ENCODE measurements around the gene KANSL1L. TPM values are rescaled to one million over a fixed set of nuclear protein-coding genes. Genes with fewer than 3 reads are reported as not detected.
A peak's percentile ranks its signal among the peaks of the same experiment; 100 is the strongest.

Gene KANSL1L
- total RNA-seq (2021) = 8.6 and 8.8 TPM in 2 replicates
- Bru-seq, nascent RNA = percentile 56 among the genes with signal in this experiment
- percentile 59 among the genes with signal in this experiment for BruChase-seq, experiment 1, labeled RNA remaining after a 2-hour chase
- BruChase-seq, experiment 2, labeled RNA remaining after a 6-hour chase = percentile 42 among the genes with signal in this experiment
- long read RNA-seq, partial matches to known transcripts = 1 of 6 reads
- long read RNA-seq, other reads (novel, unspliced or antisense) = 5 of 6 reads

DNA sequence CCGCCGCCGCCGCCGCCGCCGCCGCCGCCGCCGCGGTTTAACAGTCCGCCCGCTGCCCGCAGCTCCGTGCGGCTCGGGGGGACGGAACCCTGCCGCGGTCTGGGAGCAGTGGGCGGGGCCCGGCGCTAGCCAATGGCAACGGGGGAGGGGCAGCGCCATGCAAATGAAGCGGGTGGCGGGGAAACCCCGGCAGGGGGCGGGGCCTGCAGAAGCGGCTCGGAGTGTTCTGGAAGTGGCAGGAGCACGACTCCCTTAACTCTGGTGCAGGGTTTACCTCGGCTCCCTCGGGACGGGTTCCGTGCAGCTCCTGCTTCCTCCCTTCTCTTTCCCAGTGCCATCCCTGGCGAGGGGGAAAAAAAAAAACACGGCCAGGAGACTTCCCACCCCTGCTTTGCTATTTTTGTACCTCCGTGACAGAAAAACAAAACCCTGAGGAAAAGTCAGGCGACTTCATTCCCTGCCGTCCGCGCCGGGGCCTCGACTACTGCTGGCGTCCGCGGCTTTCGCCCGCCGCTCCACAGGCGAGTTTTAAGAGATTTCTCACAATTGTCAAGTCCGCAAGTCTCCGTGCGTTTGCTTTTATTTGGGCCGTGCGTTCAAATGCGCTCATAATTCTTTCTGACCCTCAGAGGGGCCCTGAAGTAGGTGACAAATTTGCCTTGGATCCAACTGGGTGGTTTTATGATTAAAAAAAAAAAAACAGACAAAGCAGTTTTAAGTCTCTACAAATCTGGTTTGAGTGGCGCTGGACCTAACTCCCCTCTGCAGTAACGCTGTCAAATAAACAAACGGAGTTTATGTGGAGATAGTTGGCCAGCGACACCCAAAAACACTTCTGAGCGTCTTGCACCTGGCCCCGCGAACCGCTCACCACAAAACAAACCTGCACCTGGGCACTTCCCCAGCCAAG lies at the start of gene KANSL1L:
Gene KANSL1L (minus strand): TSS at position 101 of the 910 bp plus-strand sequence. CDS start 16,827 bp downstream, outside the sequence.
- H3K4me1 ChIP-seq (replicated peaks; ENCODE audit: insufficient read depth) = peaks cover 17% of the 10 kb centered on the region
- H3K9me2 ChIP-seq (ENCODE audit: insufficient read depth) = no peaks in the 10 kb centered on the region
- H2AFZ ChIP-seq = peak within 1 kb of the TSS; percentile 95
- H3K4me2 ChIP-seq = peak within 1 kb of the TSS; percentile 97
- H3K36me3 ChIP-seq (ENCODE audit: low read depth) = no peaks in the 10 kb centered on the region
- no peaks in the 10 kb centered on the region for H3K9me3 ChIP-seq (ENCODE audit: insufficient read depth, low read depth)
- H3K4me3 ChIP-seq = peak within 1 kb of the TSS; percentile 83
- CTCF ChIA-PET = no interaction called here
- no peaks in the 10 kb centered on the region for H3K27me3 ChIP-seq (ENCODE audit: insufficient read depth, low read depth)
- H3K79me2 ChIP-seq (ENCODE audit: low read depth) = peaks cover 16% of the 10 kb centered on the region
- TF ChIP-seq, protein P1, sequence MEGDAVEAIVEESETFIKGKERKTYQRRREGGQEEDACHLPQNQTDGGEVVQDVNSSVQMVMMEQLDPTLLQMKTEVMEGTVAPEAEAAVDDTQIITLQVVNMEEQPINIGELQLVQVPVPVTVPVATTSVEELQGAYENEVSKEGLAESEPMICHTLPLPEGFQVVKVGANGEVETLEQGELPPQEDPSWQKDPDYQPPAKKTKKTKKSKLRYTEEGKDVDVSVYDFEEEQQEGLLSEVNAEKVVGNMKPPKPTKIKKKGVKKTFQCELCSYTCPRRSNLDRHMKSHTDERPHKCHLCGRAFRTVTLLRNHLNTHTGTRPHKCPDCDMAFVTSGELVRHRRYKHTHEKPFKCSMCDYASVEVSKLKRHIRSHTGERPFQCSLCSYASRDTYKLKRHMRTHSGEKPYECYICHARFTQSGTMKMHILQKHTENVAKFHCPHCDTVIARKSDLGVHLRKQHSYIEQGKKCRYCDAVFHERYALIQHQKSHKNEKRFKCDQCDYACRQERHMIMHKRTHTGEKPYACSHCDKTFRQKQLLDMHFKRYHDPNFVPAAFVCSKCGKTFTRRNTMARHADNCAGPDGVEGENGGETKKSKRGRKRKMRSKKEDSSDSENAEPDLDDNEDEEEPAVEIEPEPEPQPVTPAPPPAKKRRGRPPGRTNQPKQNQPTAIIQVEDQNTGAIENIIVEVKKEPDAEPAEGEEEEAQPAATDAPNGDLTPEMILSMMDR (conservative IDR thresholded peaks at IDR 0.05) = no peak
- no peak for TF ChIP-seq EZH2 (IDR thresholded peaks at IDR 0.05; ENCODE audit: low read depth)
- peak; percentile 75 to 94 for DNase-seq
- TSS peak; percentile 75 for BruUV-seq (replicated peaks)
- intact Hi-C loops (cut with micrococcal nuclease; ENCODE audit: unreplicated experiment) = loop anchor here (2.0 kb wide), 1 partner anchor 169 kb away; the partner anchor contains the start of gene RPE
- H4K20me1 ChIP-seq (ENCODE audit: insufficient read depth) = no peaks in the 10 kb centered on the region
- peak within 1 kb of the TSS; percentile 91 for H3K27ac ChIP-seq
- POLR2A ChIA-PET (ENCODE audit: unreplicated experiment) = interaction anchor here (0.5 to 0.7 kb wide), 6 partner anchors 9 to 1917 kb away, joined by 3 to 17 read pairs (median 7); partner anchors contain the start of gene IDH1
- peaks cover 10% of the 10 kb centered on the region for H3F3A ChIP-seq (ENCODE audit: insufficient read depth, low read depth)

GRCh38 chr2:210215120-210215519 lies 43.9 kb upstream of the KANSL1L start:
- Histone ChIP-seq H3K27me3 (ENCODE audit: insufficient read depth, low read depth) (no peaks in the 10 kb centered on the region), H3K4me2 (no peak overlapping the region), H3K27ac (no peak overlapping the region), H3K4me1 (replicated peaks; ENCODE audit: insufficient read depth) (no peaks in the 10 kb centered on the region), H3F3A (ENCODE audit: insufficient read depth, low read depth) (no peaks in the 10 kb centered on the region), H3K79me2 (ENCODE audit: low read depth) (no peaks in the 10 kb centered on the region), H3K9me3 (ENCODE audit: insufficient read depth, low read depth) (no peaks in the 10 kb centered on the region), H3K36me3 (ENCODE audit: low read depth) (no peaks in the 10 kb centered on the region), H3K9me2 (ENCODE audit: insufficient read depth) (no peaks in the 10 kb centered on the region), H4K20me1 (ENCODE audit: insufficient read depth) (no peaks in the 10 kb centered on the region), H3K4me3 (no peak overlapping the region), H2AFZ (no peak overlapping the region)
- DNase-seq = no peak
- no peak for TF ChIP-seq EZH2 (IDR thresholded peaks at IDR 0.05; ENCODE audit: low read depth)
- TF ChIP-seq, protein P1 (conservative IDR thresholded peaks at IDR 0.05) = no peak
- intact Hi-C loops (cut with micrococcal nuclease; ENCODE audit: unreplicated experiment) = no loop called here
- ChIA-PET POLR2A (ENCODE audit: unreplicated experiment) (no interaction called here), CTCF (no interaction called here)
- BruUV-seq (replicated peaks) = no TSS peak

DNA sequence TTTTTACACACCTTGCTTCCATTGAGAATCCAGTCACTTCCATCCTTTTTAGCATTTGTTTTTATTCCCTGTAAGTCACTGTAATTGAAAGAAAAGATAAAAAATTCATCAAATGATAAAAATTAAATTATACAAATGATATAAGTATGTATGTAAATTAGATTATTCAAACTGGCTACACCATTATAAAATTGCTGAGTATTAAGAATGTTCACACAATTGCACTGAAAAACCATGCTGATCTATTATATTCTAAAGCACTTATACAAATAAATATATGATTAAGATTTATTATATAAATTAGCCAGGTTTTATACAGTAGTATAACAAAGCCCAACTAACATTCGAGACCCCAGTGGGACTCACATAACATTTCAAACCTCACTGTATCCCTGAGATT lies 39.0 kb upstream of the KANSL1L start:
- Histone ChIP-seq H3K4me3 (no peak overlapping the region), H3K79me2 (ENCODE audit: low read depth) (no peaks in the 10 kb centered on the region), H3K36me3 (ENCODE audit: low read depth) (no peaks in the 10 kb centered on the region), H3K4me1 (replicated peaks; ENCODE audit: insufficient read depth) (no peaks in the 10 kb centered on the region), H4K20me1 (ENCODE audit: insufficient read depth) (no peaks in the 10 kb centered on the region), H3K9me3 (ENCODE audit: insufficient read depth, low read depth) (no peaks in the 10 kb centered on the region), H3K27me3 (ENCODE audit: insufficient read depth, low read depth) (no peaks in the 10 kb centered on the region), H2AFZ (no peak overlapping the region), H3K4me2 (no peak overlapping the region), H3K27ac (no peak overlapping the region), H3K9me2 (ENCODE audit: insufficient read depth) (no peaks in the 10 kb centered on the region), H3F3A (ENCODE audit: insufficient read depth, low read depth) (no peaks in the 10 kb centered on the region)
- TF ChIP-seq, protein P1 (conservative IDR thresholded peaks at IDR 0.05) = no peak
- TF ChIP-seq EZH2 (IDR thresholded peaks at IDR 0.05; ENCODE audit: low read depth) = no peak
- ChIA-PET POLR2A (ENCODE audit: unreplicated experiment) (no interaction called here), CTCF (interaction anchor here (0.6 kb wide), 1 partner anchor 782 kb away, joined by 4 read pairs; no protein-coding TSS in a partner anchor)
- no peak for DNase-seq
- no TSS peak for BruUV-seq (replicated peaks)
- intact Hi-C loops (cut with micrococcal nuclease; ENCODE audit: unreplicated experiment) = no loop called here

All from PC-9 (cell line).